Measurements from ENCODE around the gene TNFRSF14.

Gene TNFRSF14

DNA sequence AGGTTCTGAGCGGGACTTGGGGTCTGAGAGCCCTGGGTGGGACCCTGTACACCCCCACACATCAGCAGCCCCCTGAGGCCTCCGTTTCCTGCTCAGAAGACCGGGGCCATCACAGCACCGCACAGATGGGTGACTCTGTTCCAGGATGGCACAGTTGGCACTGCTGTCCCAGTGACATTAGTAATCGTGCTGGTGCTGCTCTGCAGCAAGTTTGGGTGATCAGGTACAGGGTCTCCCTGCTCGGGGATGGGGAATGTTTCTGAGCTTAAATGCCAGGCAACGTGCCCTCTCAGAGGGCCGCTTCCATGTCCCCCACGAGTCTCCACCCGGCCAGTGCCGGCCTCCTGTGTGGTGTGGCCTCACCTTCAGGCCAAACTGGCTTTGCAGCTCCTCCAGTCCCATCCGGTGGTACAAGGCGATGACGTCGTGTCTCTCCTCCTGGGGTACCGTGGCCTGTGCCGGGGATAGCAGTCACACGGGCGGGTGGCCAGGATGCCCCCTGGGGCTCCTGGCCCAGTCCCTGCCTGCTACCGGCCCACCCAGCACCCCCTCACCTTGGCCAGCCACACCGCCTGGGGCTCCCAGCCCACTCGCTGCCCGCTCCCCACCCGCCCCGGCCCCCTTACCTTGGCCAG lies 47.5 kb downstream of the TNFRSF14 start:
- DNase-seq, result no peak

DNA sequence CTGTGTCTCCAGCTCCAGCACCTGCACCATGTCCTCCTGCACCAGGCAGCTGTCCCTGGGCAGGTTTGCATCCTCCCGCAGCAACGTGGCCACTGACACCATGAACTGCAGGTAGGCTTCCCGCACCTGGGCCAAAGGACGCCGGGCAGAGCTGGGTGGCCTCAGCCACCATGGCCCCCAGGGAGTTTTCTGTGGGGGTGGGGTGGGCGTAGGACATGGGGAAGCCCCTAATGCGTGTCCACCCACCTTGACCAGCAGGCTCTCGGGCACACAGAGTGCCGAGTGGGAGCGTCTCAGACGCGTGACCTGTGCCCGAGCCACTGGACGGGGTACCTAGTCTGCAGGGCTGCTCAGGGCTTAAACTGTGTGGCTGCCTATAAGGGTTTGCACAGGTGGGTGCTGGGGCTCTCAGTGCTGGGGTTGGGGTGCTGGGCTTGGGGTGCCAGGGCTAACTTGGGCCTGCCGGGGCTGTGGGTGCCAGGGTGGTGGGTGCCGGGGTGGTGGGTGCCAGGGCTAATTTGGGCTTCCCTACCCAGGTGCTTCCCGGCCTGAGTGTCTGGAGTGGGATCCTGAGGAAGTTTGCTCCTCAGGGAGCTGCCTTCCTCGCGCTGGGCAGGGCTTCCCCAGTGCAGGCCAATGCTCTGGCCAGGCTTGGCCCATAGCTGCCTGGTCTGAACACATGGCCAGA lies 48.1 kb downstream of the TNFRSF14 start:
- no peak for DNase-seq

DNA sequence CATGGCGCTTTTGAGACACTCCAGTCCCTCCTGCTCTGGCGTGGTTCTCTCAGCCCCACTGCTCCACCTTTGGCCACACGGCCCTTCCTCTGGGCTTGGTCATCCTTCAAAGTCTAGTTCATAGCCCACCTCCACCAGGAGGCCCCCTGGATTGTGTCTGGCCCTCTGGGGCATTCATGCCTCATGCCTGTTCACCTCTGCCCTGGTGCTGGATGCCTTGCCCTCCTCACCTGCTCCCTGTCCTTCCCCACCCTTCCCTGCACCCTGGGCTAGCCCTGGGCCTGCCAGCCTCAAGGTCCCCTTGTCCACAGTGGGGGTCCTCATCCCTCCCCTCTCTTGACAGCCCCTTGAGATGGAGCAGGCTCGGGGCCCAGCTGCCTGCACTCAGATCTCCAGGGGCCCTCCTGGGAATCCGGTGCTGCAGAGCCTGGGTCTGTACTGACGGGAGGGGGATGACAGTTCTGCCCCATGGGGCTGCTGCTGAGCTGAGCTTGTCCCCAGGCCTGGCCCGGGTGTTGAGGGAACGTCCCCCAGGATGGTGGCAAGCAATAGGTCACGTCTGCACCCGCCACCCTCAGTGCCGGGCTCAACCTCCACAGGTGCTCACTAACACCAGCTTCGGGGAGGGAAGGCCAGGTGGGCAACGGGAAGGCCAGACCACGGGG lies 48.8 kb downstream of the TNFRSF14 start:
- DNase-seq, result no peak

DNA sequence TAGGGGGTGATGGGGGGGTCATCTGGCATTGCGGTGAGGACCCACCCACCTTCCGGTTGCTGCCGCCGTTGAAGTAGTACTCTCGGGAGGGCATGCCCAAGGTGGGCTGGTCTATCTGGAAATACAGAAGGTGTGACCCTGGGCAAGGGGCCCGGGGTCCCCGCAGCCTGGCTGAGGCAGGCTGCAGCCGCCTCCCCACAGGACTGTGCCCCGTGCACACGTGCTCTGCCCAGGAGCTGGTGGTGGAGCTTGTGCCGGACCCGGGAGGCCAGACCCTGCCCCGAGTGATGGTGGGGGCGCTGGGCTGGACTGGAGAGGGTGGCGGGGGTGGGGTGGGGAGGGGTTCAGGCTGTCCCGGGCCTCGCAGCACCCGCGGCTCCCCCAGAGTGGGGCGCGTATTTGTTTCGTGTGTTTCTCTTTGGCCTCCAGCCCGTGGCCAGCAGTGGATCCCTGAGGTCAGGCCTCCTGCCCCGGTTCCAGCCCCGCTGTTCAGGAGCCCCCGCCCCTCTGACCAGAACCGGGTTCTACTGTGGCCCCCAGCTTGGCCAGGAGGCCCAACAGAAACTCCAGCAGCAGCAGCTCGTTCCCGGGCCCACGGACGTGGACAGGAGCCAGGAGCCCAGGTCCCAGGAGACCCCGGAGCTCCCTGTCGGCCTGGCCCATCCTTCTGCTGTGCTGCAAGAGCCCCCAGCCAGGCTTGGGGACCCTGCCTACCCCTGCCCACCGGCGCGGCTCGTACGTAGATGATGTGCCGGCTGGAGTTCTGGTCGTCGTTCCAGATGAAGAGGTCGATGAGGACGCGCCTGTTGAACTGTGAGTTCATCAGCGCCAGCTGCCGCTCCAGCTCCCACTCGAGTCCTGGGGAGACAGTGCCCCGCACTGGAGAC lies 49.6 kb downstream of the TNFRSF14 start:
- DNase-seq, result no peak

DNA sequence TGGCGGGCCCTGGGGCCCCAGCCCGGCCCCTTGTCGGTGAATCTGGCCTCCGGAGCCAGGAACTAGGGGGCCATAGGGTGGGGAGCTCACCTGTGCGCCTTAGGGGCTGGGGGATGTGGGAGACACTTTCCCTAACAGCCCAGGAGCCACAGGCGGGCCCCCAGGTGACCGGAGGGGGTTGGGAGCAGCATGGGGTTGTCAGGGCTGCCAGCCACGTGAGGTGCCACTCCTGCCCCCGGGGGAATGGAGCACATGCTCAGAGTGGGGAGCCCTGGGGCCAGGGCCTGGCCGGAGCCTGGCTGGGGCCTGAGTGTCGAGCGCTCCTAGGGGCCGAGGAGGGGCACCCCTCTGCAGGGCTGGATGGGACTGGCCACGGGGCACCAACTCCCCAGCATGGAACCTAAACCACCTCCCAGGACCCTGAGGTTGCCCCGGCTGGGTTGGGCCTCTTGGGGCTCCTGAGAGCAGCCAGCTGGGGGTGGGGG lies 50.3 kb downstream of the TNFRSF14 start:
- DNase-seq, result no peak

DNA sequence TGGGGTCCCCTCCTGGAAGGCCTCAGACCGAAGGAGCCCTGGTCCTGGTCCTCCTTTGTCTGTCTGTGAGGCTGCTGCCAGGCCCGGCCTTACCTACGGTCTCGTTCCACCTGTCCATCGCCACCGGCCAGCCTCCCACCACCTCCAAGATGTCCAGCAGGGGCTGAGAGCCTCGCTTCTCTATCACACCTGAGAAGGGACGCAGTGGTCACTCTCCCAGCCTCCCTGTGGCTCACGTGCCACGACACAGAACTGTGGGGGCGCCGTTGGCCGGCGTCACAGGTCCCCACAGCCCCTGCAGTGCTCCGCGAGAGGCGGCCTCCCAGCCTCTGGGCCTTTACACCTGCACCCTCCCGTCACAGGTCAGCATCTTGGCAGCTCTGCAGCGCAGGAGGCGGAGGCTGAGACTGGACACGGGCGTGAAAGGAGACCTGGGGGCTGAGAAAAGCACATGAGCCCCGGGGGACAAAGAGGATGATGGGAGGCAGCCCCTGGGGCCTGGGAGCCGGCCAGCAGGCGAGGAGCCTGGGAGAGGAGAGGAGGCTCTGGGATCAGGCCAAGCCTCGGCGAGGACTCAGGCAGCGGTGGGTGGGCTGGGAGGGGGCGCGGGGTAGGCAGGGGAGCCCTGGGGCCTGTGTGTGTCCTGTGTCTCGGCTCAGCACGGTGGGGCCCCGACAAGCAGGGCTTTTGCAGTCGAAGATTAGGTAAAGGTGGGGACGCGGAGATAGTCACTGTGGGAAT lies 50.9 kb downstream of the TNFRSF14 start:
- no peak for DNase-seq

DNA sequence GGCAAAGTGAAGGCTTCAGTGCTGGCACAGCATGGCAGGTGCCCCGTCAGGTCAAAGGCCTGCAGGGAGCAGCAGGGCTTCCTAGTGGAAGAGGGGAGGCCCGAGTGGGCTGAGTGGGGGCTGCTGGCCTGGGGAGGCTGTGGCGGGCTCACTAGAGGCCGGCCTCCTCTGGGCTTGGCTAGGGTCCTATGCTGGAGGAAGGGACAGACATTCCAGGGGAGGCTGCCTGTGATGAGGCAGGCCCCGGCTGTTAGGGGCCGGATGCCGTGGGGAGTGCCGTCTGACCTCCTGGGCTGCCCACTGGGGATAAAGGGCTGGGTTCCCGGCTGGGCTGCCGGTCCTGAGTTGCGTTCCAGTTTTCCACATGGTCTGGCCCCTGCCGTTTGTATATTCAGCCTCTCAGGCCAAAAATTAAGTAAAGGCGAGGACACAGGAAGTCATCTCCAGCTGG lies 51.5 kb downstream of the TNFRSF14 start:
- no peak for DNase-seq

DNA sequence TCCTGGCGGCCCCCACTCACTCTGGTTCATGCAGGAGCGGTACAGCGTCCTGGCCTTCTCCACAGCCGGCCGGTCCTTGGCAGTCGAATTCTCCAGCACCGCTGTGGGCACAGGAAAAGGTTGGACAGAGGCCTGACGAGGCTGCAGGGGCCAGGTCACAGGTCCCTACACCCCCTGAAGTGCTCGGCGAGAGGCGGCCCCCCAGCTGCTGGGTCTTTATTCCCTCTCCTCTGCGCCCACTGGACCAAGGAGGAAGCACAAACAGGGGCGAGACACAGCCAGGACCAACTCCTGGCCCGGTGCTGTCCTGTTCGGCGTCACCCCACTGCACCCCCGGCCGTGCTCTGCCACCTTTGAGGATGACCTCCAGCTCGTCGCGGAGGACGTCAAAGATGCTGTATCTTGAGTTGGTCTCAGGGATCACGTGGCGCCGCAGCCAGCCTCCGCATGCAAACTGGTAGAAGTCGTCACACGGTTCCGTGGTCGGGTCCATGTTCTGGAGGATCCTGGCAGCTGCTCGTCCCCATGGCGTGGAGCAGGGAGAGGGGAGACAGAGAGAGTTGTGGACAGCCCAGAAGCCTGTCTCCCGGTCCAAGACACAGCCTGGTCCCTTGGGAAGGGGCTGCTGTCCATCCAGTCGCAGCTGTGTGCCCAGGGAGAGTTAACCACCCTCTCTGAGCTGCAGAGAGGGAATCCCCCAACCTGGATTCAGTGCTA lies 53.3 kb downstream of the TNFRSF14 start:
- DNase-seq, result no peak

DNA sequence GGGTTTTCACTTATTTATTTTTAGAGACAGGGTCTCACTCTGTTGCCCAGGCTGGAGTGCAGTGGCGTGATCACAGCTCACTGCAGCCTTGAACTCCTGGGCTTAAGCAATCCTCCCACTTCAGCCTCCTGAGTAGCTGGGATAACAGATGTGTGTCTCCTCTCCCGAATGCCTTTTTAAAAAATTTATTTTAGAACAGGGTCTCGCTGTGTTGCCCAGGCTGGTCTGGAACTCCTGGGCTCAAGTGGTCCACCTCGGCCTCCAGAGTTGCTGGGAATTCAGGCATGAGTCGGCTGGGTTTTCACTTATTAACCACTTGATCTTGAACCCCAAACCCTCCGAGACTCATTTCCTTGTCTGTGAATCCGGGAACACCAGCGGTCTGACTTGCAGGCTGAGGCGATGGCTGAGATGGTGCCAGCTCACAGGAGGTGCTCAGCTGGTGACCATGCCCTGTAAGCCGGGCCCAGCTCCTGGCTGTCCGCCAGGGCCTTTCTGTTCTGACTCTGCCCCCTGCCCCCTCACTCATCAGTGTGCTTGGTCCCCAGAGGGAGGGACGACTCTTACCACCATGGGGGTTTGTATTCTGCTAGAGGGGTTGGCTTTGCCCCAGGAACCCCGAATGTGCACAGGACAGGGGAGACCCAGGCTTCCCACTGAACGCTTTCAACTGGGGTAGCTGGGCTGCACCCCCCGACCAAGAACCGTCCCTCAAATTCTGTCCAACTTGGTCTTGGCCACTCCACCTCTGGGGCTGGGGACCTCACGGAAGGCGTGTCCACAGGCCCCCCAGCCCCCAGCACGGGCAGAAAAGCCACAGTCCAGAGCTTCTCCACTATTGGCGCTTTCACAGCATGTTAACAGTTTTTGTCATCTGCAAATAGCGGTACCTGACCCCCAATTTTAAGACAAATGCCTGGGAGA lies 54.1 kb downstream of the TNFRSF14 start:
- DNase-seq, result no peak

DNA sequence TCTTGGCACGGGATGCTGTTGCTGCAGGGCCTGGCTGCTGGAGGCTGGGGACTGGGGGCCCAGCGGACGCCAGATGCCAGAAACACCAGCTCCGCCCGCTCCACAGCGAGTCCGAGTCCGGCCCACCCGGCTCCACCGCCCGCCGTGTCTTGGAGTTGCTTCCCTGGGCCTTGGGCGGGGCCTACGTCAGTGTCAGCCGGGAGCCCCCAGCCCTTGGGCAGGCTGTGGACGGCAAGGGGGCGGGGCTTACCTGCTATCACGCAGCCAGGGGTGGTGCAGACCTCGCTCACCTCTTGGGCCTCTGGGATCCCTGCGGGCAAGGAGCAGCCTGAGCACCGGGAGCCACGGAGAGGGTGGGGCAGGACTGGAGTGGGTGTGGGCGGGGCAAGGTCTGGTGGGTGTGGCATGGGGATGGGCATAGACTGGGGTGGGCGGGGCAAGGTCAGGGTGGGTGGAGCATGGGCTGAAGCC lies 54.9 kb downstream of the TNFRSF14 start:
- no peak for DNase-seq

DNA sequence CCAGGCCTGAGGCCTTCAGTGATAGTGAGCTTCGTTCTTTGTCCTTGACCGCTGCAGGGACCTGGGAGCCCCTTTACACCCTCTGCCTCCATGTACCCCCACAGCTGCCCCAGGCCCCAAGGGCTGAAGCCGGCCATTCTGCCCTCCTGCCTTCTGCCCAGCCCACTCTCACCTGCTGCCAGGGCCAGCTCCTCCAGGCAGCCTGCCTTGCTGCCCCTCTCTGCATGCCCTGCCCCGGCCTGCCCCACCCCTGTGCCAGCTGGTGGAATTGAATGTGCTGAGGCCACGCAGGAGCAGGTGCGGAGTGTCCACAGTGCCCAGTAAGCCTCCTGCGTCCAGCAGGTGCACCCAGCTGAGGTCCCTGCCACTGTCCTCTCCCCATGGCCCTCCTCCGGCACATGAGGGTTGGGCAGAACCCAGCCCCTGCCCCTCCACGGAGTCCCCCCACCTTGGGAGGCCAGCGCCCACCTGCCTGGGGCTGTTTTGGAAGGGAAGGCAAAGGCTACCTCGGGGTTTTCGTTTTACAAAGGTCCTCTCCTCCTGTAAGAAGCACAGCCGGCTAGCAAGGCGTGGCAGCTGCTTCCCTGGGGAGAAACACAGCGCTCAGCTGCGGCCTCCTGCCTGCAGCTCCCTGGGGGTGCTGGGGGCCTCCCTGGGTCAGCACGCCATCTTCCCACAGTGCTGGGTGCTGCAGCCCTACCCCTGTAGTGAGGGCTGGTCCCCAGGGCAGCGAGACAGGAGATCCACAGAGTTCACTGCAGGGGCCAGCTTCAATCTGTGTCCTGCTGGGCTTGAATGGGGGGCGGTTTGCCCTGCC lies 55.7 kb downstream of the TNFRSF14 start:
- no peak for DNase-seq

DNA sequence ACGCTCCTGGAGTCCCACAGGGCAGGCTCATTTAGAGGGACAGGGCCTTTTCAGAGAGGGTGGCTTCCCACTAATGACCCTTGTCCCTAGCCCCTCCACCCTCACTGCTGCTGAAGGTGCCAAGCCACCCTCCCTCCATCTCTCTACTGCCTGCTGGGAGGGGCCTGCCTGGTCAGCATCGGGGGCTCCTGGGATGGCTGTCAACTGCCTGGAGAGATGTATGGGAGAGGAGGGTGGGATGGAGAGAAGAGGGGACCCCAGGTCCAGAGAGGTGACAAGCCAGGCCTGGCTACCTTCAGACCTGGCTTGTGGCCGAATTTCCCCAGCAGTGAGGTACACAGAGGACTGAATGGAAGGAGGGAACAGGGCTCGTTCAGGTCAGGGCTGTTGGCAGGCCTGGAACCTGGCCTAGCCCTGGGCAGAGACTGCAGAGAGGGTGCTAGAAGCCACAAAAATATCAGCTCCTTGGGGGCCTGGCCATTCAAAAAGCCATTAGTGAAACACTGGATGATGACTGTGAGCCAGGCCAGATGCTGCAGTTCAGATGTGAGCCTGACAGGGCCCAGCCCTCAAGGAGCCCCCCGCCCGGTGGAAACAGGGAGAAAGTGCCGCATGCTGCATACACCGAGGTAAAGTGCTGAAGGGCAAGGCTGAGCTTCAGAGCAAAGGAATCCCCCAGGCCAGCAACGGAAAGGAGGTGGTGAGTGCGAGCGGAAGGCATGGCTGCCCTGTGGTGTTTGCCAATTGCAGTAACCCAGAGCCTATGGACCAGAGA lies 56.6 kb downstream of the TNFRSF14 start:
- DNase-seq, result no peak
